HEK293 (cell line): ENCODE measurements around the gene PRKCQ.

Experiments used
- CTCF ChIA-PET: fragments of 350-600 bp; formaldehyde crosslinking; extraction: SDS; loops from one replicate; lab custom pipeline; 2021; ENCODE audit warnings: antibody characterized with exemption; lab: Yijun Ruan, JAX
- POLR2A ChIA-PET: fragments of 300-600 bp; formaldehyde crosslinking; extraction: SDS; loops from one replicate; lab custom pipeline; 2020; ENCODE audit warnings: antibody characterized with exemption, inconsistent platforms; lab: Yijun Ruan, JAX
- H3K27ac ChIP-seq: fragments of 200-500 bp; sonication (Bioruptor generic); 2 replicates; pipeline ENCODE4 v1.5.1; 2014; ENCODE audit warnings: low read depth, low read length, control low read depth, inconsistent platforms; ENCODE audit errors: extremely low read depth
- H3K36me3 ChIP-seq, 2 experiments: fragments of 200-500 bp in 1 of 2; sonication (Bioruptor generic) in 1 of 2; 1 replicate in 1 of 2; 2 replicates in 1 of 2; pipeline ENCODE4 v1.5.1; 2014 to 2017; ENCODE audit warnings: inconsistent platforms in 2 of 2, low read length in 2 of 2; ENCODE audit not compliant: control insufficient read depth in 2 of 2, insufficient read depth in 1 of 2
- H3K4me1 ChIP-seq: fragments of 200-500 bp; sonication (Bioruptor generic); 2 replicates; pipeline ENCODE4 v1.5.1; 2014; ENCODE audit warnings: mild to moderate bottlenecking, low read length, inconsistent platforms; ENCODE audit not compliant: control insufficient read depth, insufficient read depth
- H3K4me3 ChIP-seq: 2 replicates; pipeline ENCODE4 v1.5.1; 2011; ENCODE audit warnings: low read depth, mild to moderate bottlenecking, control low read depth, low read length, moderate library complexity
- H3K9me3 ChIP-seq: fragments of 200-500 bp; sonication (Bioruptor generic); 2 replicates; pipeline ENCODE4 v1.5.1; 2014; ENCODE audit warnings: low read depth, low read length, inconsistent platforms; ENCODE audit not compliant: control insufficient read depth, insufficient read depth
- BCL11B ChIP-seq: fragments of 450-650 bp; formaldehyde crosslinking; IDR thresholded peaks from 2 replicates; pipeline ENCODE4 v1.5.1; 2016; ENCODE audit warnings: low read depth, missing biosample characterization, missing genetic modification characterization
- REPIN1 ChIP-seq: fragments of 450-650 bp; formaldehyde crosslinking; IDR thresholded peaks from 2 replicates; pipeline ENCODE4 v1.5.1; 2017; ENCODE audit warnings: missing biosample characterization, missing genetic modification characterization, low read depth
- ZBTB21 ChIP-seq: fragments of 450-650 bp; formaldehyde crosslinking; IDR thresholded peaks from 2 replicates; pipeline ENCODE4 v1.5.1; 2017; ENCODE audit warnings: missing biosample characterization, missing genetic modification characterization
- ZBTB44 ChIP-seq: fragments of 450-650 bp; IDR thresholded peaks from 2 replicates; pipeline ENCODE4 v1.5.1; 2018; ENCODE audit warnings: missing biosample characterization, mild to moderate bottlenecking, missing genetic modification characterization
- ZEB2 ChIP-seq: fragments of 450-650 bp; formaldehyde crosslinking; IDR thresholded peaks from 2 replicates; pipeline ENCODE4 v1.5.1; 2016; ENCODE audit warnings: missing biosample characterization, missing genetic modification characterization
- ZFP3 ChIP-seq: fragments of 450-650 bp; formaldehyde crosslinking; IDR thresholded peaks from 2 replicates; pipeline ENCODE4 v1.5.1; 2016; ENCODE audit warnings: low read depth, missing biosample characterization, missing genetic modification characterization
- ZNF10 ChIP-seq: fragments of 450-650 bp; formaldehyde crosslinking; IDR thresholded peaks from 2 replicates; pipeline ENCODE4 v1.5.1; 2017; ENCODE audit warnings: missing biosample characterization, missing genetic modification characterization
- ZNF132 ChIP-seq: fragments of 450-650 bp; formaldehyde crosslinking; IDR thresholded peaks from 2 replicates; pipeline ENCODE4 v1.5.1; 2017; ENCODE audit warnings: missing biosample characterization, missing genetic modification characterization, borderline replicate concordance
- ZNF184 ChIP-seq: fragments of 450-650 bp; IDR thresholded peaks from 2 replicates; pipeline ENCODE4 v1.5.1; 2018; ENCODE audit warnings: missing biosample characterization, mild to moderate bottlenecking, missing genetic modification characterization
- ZNF211 ChIP-seq: fragments of 450-650 bp; formaldehyde crosslinking; IDR thresholded peaks from 2 replicates; pipeline ENCODE4 v1.5.1; 2016; ENCODE audit warnings: low read depth, missing biosample characterization, missing genetic modification characterization
- ZNF266 ChIP-seq: fragments of 450-650 bp; formaldehyde crosslinking; IDR thresholded peaks from 2 replicates; pipeline ENCODE4 v1.5.1; 2016; ENCODE audit warnings: missing biosample characterization, missing genetic modification characterization, low read depth
- ZNF350 ChIP-seq: fragments of 450-650 bp; formaldehyde crosslinking; IDR thresholded peaks from 2 replicates; pipeline ENCODE4 v1.5.0; 2017; ENCODE audit warnings: missing biosample characterization, mild to moderate bottlenecking, missing genetic modification characterization
- ZNF366 ChIP-seq: fragments of 450-650 bp; formaldehyde crosslinking; conservative IDR thresholded peaks from 2 replicates; pipeline ENCODE4 v1.5.1; 2016; ENCODE audit warnings: missing biosample characterization, missing genetic modification characterization
- ZNF571 ChIP-seq: fragments of 450-650 bp; formaldehyde crosslinking; IDR thresholded peaks from 2 replicates; pipeline ENCODE4 v1.5.0; 2017; ENCODE audit warnings: missing biosample characterization, missing genetic modification characterization
- ZNF623 ChIP-seq: fragments of 450-650 bp; formaldehyde crosslinking; IDR thresholded peaks from 2 replicates; pipeline ENCODE4 v1.5.1; 2016; ENCODE audit warnings: missing biosample characterization, missing genetic modification characterization
- ZSCAN16 ChIP-seq: fragments of 450-650 bp; formaldehyde crosslinking; IDR thresholded peaks from 2 replicates; pipeline ENCODE4 v1.5.1; 2016; ENCODE audit warnings: missing biosample characterization, missing genetic modification characterization
- TF ChIP-seq, protein P1 (sequence below): fragments of 450-650 bp; formaldehyde crosslinking; IDR thresholded peaks from 2 replicates; pipeline ENCODE4 v1.5.1; 2016; ENCODE audit warnings: missing biosample characterization, missing genetic modification characterization
- TF ChIP-seq, protein P2 (sequence below): fragments of 450-650 bp; formaldehyde crosslinking; IDR thresholded peaks from 2 replicates; pipeline ENCODE4 v1.5.1; 2016; ENCODE audit warnings: missing biosample characterization, missing genetic modification characterization, low read depth
- TF ChIP-seq, protein P3 (sequence below): fragments of 450-650 bp; formaldehyde crosslinking; IDR thresholded peaks from 2 replicates; pipeline ENCODE4 v1.5.1; 2017; ENCODE audit warnings: missing biosample characterization, missing genetic modification characterization

PRKCQ gene

DNA sequence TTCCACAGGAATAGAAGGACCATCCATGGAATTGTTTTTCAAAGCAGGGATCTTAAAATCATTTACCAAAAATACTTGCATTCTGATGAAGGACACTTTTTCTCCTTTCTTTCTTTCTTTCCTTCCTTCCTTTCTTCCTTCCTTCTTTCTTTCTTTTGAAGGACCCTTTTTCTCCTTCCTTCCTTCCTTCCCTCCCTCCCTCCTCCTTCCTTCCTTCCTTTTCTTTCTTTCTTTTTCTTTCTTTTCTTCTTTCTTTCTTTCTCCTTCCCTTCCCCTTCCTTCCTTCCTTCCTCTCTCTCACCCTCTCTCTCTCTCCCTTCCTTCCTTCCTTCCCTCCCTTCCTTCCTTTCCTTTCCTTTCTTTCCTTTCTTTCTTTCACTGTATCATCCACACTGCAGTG is 74.8 kb downstream of the PRKCQ start:
- CTCF ChIA-PET: no interaction called here
- Histone ChIP-seq H3K4me1 (no peaks in the 10 kb centered on the region), H3K4me3 (no peak overlapping the region), H3K9me3 (no peaks in the 10 kb centered on the region), H3K36me3 (no peaks in the 10 kb centered on the region), H3K27ac (no peak overlapping the region)
- POLR2A ChIA-PET: no interaction called here
- TF ChIP-seq ZNF366 (tag by site-specific recombination) (peak; percentile 89), ZNF623 (tag by site-specific recombination) (no peak)

DNA sequence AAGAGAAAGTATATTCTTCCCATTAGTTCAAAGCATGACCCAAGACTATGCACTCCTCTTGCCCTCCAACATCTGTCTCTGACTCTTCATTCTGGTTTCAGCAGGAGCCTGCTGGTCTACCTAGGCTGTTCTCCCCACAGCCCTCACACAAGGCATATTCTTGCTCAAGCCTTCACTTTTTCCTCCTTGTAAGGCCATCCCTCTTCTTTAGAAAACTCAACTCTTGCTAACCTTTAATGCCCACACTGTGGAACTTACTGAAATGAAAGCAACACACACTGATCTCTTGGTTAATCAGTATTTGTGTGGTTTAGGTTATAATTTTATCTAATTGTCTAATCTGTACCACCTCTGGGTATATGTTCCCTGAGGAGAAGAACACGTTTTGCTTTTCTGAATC is 75.8 kb downstream of the PRKCQ start:
- TF ChIP-seq, protein P1, sequence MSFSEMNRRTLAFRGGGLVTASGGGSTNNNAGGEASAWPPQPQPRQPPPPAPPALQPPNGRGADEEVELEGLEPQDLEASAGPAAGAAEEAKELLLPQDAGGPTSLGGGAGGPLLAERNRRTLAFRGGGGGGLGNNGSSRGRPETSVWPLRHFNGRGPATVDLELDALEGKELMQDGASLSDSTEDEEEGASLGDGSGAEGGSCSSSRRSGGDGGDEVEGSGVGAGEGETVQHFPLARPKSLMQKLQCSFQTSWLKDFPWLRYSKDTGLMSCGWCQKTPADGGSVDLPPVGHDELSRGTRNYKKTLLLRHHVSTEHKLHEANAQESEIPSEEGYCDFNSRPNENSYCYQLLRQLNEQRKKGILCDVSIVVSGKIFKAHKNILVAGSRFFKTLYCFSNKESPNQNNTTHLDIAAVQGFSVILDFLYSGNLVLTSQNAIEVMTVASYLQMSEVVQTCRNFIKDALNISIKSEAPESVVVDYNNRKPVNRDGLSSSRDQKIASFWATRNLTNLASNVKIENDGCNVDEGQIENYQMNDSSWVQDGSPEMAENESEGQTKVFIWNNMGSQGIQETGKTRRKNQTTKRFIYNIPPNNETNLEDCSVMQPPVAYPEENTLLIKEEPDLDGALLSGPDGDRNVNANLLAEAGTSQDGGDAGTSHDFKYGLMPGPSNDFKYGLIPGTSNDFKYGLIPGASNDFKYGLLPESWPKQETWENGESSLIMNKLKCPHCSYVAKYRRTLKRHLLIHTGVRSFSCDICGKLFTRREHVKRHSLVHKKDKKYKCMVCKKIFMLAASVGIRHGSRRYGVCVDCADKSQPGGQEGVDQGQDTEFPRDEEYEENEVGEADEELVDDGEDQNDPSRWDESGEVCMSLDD: no peak
- no peak for TF ChIP-seq ZNF184
- TF ChIP-seq ZFP3 (tag by site-specific recombination): no peak
- TF ChIP-seq ZNF132 (tag by site-specific recombination): no peak
- TF ChIP-seq ZNF10 (tag by site-specific recombination): no peak
- Histone ChIP-seq H3K4me1 (no peaks in the 10 kb centered on the region), H3K27ac (no peak overlapping the region), H3K9me3 (no peaks in the 10 kb centered on the region), H3K4me3 (no peak overlapping the region), H3K36me3 (no peaks in the 10 kb centered on the region)
- ChIA-PET CTCF (interaction anchor here (1.1 kb wide), 1 partner anchor 13 kb away, joined by 3 read pairs; no protein-coding TSS in a partner anchor), POLR2A (no interaction called here)

GRCh38 chr10:6503171-6503570 is 76.9 kb downstream of the PRKCQ start:
- POLR2A ChIA-PET: no interaction called here

More at GRCh38 chr10:6503171-6503570, 76.9 kb downstream of the PRKCQ start:
- TF ChIP-seq ZNF623 (tag by site-specific recombination) (no peak), ZNF211 (tag by site-specific recombination) (no peak), BCL11B (tag by site-specific recombination) (no peak), ZBTB21 (no peak), ZEB2 (tag by site-specific recombination) (no peak), ZNF266 (no peak), ZNF571 (tag by site-specific recombination) (no peak), ZBTB44 (tag by site-specific recombination) (no peak), ZSCAN16 (tag by site-specific recombination) (no peak), ZNF350 (no peak), REPIN1 (tag by site-specific recombination) (no peak)
- TF ChIP-seq, protein P1: no peak
- TF ChIP-seq, protein P2, sequence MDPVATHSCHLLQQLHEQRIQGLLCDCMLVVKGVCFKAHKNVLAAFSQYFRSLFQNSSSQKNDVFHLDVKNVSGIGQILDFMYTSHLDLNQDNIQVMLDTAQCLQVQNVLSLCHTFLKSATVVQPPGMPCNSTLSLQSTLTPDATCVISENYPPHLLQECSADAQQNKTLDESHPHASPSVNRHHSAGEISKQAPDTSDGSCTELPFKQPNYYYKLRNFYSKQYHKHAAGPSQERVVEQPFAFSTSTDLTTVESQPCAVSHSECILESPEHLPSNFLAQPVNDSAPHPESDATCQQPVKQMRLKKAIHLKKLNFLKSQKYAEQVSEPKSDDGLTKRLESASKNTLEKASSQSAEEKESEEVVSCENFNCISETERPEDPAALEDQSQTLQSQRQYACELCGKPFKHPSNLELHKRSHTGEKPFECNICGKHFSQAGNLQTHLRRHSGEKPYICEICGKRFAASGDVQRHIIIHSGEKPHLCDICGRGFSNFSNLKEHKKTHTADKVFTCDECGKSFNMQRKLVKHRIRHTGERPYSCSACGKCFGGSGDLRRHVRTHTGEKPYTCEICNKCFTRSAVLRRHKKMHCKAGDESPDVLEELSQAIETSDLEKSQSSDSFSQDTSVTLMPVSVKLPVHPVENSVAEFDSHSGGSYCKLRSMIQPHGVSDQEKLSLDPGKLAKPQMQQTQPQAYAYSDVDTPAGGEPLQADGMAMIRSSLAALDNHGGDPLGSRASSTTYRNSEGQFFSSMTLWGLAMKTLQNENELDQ (tag by site-specific recombination): no peak
- TF ChIP-seq, protein P3, sequence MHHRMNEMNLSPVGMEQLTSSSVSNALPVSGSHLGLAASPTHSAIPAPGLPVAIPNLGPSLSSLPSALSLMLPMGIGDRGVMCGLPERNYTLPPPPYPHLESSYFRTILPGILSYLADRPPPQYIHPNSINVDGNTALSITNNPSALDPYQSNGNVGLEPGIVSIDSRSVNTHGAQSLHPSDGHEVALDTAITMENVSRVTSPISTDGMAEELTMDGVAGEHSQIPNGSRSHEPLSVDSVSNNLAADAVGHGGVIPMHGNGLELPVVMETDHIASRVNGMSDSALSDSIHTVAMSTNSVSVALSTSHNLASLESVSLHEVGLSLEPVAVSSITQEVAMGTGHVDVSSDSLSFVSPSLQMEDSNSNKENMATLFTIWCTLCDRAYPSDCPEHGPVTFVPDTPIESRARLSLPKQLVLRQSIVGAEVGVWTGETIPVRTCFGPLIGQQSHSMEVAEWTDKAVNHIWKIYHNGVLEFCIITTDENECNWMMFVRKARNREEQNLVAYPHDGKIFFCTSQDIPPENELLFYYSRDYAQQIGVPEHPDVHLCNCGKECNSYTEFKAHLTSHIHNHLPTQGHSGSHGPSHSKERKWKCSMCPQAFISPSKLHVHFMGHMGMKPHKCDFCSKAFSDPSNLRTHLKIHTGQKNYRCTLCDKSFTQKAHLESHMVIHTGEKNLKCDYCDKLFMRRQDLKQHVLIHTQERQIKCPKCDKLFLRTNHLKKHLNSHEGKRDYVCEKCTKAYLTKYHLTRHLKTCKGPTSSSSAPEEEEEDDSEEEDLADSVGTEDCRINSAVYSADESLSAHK (tag by site-specific recombination): no peak
- Histone ChIP-seq H3K36me3 (no peaks in the 10 kb centered on the region), H3K27ac (no peak overlapping the region), H3K9me3 (no peaks in the 10 kb centered on the region), H3K4me3 (no peak overlapping the region), H3K4me1 (no peaks in the 10 kb centered on the region)
- CTCF ChIA-PET: no interaction called here
